Neural progenitor cell (in vitro differentiated cells): Measurements from ENCODE around the gene MMUT. TPM values are rescaled to one million over a fixed set of nuclear protein-coding genes. Genes with fewer than 3 reads are reported as not detected.
"Not testable (repeated sequence)": the region's sequence is repeated elsewhere in the genome, so short reads cannot be mapped to it uniquely, and the experiment has no call there.

ENCODE experiments used
- DNase-seq: peaks from one replicate; pipeline ENCODE4 v3.0.0-alpha.2; 2016; ENCODE audit warnings: low spot score
- H2AFZ ChIP-seq: fragments of 200-600 bp; sonication (generic); replicated peaks from 2 replicates; pipeline ENCODE4 v1.6.1; 2016; ENCODE audit warnings: antibody characterized with exemption
- H3F3A ChIP-seq: fragments of 200-600 bp; sonication (generic); 2 replicates; pipeline ENCODE4 v1.6.1; 2016; ENCODE audit warnings: antibody characterized with exemption, low read depth
- H3K27ac ChIP-seq: fragments of 200-600 bp; sonication (generic); 2 replicates; pipeline ENCODE4 v1.5.1; 2016; ENCODE audit warnings: mild to moderate bottlenecking
- H3K27me3 ChIP-seq: fragments of 200-600 bp; sonication (generic); 2 replicates; pipeline ENCODE4 v1.6.1; 2016; ENCODE audit warnings: mild to moderate bottlenecking, moderate library complexity
- H3K36me3 ChIP-seq: fragments of 200-600 bp; sonication (generic); 2 replicates; pipeline ENCODE4 v1.5.1; 2016
- H3K4me1 ChIP-seq: fragments of 200-600 bp; sonication (generic); 2 replicates; pipeline ENCODE4 v1.6.1; 2016; ENCODE audit warnings: mixed run types
- H3K4me2 ChIP-seq: fragments of 200-600 bp; sonication (generic); 2 replicates; pipeline ENCODE4 v1.6.1; 2016
- H3K4me3 ChIP-seq: fragments of 200-600 bp; sonication (generic); 2 replicates; pipeline ENCODE4 v1.5.1; 2016
- H3K79me2 ChIP-seq: fragments of 200-600 bp; sonication (generic); 2 replicates; pipeline ENCODE4 v1.6.1; 2016; ENCODE audit warnings: low read depth
- H3K9ac ChIP-seq: fragments of 200-600 bp; sonication (generic); 2 replicates; pipeline ENCODE4 v1.6.1; 2016
- H3K9me3 ChIP-seq: fragments of 200-600 bp; sonication (generic); 2 replicates; pipeline ENCODE4 v1.5.1; 2016; ENCODE audit warnings: low read depth
- H4K20me1 ChIP-seq: fragments of 200-600 bp; sonication (generic); 2 replicates; pipeline ENCODE4 v1.6.1; 2016; ENCODE audit warnings: low read depth
- H3K27ac Mint-ChIP-seq: 3 replicates; pipeline ENCODE4 v1.8.0; 2021; ENCODE audit warnings: mixed read lengths
- H3K27me3 Mint-ChIP-seq: 2 replicates; pipeline ENCODE4 v1.8.0; 2022; ENCODE audit warnings: low read depth, mild to moderate bottlenecking, inconsistent platforms, moderate library complexity, mixed read lengths; ENCODE audit not compliant: insufficient read depth
- H3K36me3 Mint-ChIP-seq: 3 replicates; pipeline ENCODE4 v1.8.0; 2021; ENCODE audit warnings: mixed read lengths
- H3K4me1 Mint-ChIP-seq: 3 replicates; pipeline ENCODE4 v1.8.0; 2021; ENCODE audit warnings: mixed read lengths
- H3K4me3 Mint-ChIP-seq: 3 replicates; pipeline ENCODE4 v1.8.0; 2021; ENCODE audit warnings: mild to moderate bottlenecking, moderate library complexity, mixed read lengths
- H3K9me3 Mint-ChIP-seq: 3 replicates; pipeline ENCODE4 v1.8.0; 2020; ENCODE audit warnings: mixed read lengths
- CTCF ChIP-seq: fragments of 200-600 bp; sonication (generic); IDR thresholded peaks from 2 replicates; pipeline ENCODE4 v1.5.1; 2017; ENCODE audit warnings: antibody characterized with exemption, mild to moderate bottlenecking
- EZH2 ChIP-seq: fragments of 200-600 bp; sonication (generic); IDR thresholded peaks from 2 replicates; pipeline ENCODE4 v1.6.1; 2017; ENCODE audit warnings: antibody characterized with exemption, mild to moderate bottlenecking, moderate library complexity
- EZH2phosphoT487 ChIP-seq: fragments of 200-600 bp; sonication (generic); IDR thresholded peaks from 2 replicates; pipeline ENCODE4 v1.6.1; 2017; ENCODE audit warnings: antibody characterized with exemption
- total RNA-seq: library from RNA; depleted of rRNA; stranded (reverse); fragments of >200 nt; gene quantifications from 2 replicates; pipeline ENCODE4 v1.2.3, GENCODE V29; 2015; ENCODE audit warnings: low replicate concordance

MMUT gene
- total RNA-seq, 1 donor from 2014 or later = 23.9 TPM

- Mint-ChIP-seq H3K4me1 (no peaks in the 10 kb centered on the region), H3K4me3 (no peak overlapping the region), H3K27me3 (no peaks in the 10 kb centered on the region), H3K9me3 (no peaks in the 10 kb centered on the region), H3K36me3 (peaks cover 24% of the 10 kb centered on the region), H3K27ac (no peak overlapping the region)
- Histone ChIP-seq H3K79me2 (no peaks in the 10 kb centered on the region), H3K9ac (no peak overlapping the region), H3K9me3 (no peaks in the 10 kb centered on the region), H3F3A (no peaks in the 10 kb centered on the region), H3K4me1 (no peaks in the 10 kb centered on the region), H3K4me3 (no peak overlapping the region), H3K36me3 (peaks cover 12% of the 10 kb centered on the region), H2AFZ (no peak overlapping the region), H4K20me1 (no peaks in the 10 kb centered on the region), H3K4me2 (no peak overlapping the region), H3K27ac (no peak overlapping the region), H3K27me3 (no peaks in the 10 kb centered on the region)
- TF ChIP-seq CTCF (no peak), EZH2phosphoT487 (no peak), EZH2 (no peak)
- no peak for DNase-seq
Measured at GRCh38 chr6:49479308-49479970, 16.4 kb upstream of the MMUT start.

GRCh38 chr6:49476564-49476963 is 13.5 kb upstream of the MMUT start:
- H3K27me3 Mint-ChIP-seq, H3K4me2 ChIP-seq, H2AFZ ChIP-seq, H3K27me3 ChIP-seq, H3K9me3 Mint-ChIP-seq, H3K4me3 ChIP-seq, H3K4me1 Mint-ChIP-seq, H3K4me3 Mint-ChIP-seq, DNase-seq, H3K4me1 ChIP-seq, H3F3A ChIP-seq, H3K27ac Mint-ChIP-seq, H3K9me3 ChIP-seq, H3K27ac ChIP-seq, H4K20me1 ChIP-seq, H3K9ac ChIP-seq, H3K79me2 ChIP-seq: not testable (repeated sequence)
- peaks cover 29% of the 10 kb centered on the region for H3K36me3 Mint-ChIP-seq
- peaks cover 30% of the 10 kb centered on the region for H3K36me3 ChIP-seq

DNA sequence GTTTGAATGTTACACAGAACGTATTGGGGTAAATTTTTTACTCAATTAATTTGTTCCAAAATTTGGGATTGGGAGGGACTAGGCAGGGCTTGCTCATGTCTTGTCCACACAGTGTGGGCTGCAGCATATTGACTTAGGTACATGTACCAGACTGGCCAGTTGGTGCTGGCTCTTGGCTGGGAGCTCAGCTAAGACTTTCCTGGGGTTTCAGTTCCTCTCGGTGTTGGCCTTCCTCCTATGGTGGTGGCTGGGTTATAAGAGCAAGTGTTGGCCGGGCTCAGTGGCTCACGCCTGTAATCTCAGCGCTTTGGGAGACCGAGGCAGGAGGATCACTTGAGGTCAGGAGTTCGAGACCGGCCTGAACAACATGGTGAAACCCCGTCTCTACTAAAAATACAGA is 5.0 kb upstream of the MMUT start:
- Mint-ChIP-seq H3K36me3 (peaks cover 3% of the 10 kb centered on the region), H3K4me3 (no peak overlapping the region), H3K27me3 (no peaks in the 10 kb centered on the region), H3K9me3 (no peaks in the 10 kb centered on the region), H3K27ac (no peak overlapping the region), H3K4me1 (peaks cover 10% of the 10 kb centered on the region)
- peaks cover 14% of the 10 kb centered on the region for H3K36me3 ChIP-seq
- TF ChIP-seq EZH2phosphoT487 (no peak), CTCF (no peak), EZH2 (no peak)
- H3K79me2 ChIP-seq = peaks cover 79% of the 10 kb centered on the region
- H3K4me1 ChIP-seq = peaks cover 12% of the 10 kb centered on the region
- no peak overlapping the region for H3K27ac ChIP-seq
- no peaks in the 10 kb centered on the region for H3K27me3 ChIP-seq
- H3F3A ChIP-seq = no peaks in the 10 kb centered on the region
- no peak overlapping the region for H3K4me3 ChIP-seq
- no peak overlapping the region for H3K4me2 ChIP-seq
- H3K9ac ChIP-seq = no peak overlapping the region
- H4K20me1 ChIP-seq = no peaks in the 10 kb centered on the region
- no peak for DNase-seq
- no peaks in the 10 kb centered on the region for H3K9me3 ChIP-seq
- H2AFZ ChIP-seq = no peak overlapping the region

- Histone ChIP-seq H3F3A (no peaks in the 10 kb centered on the region), H3K27ac (no peak overlapping the region), H3K9me3 (no peaks in the 10 kb centered on the region), H4K20me1 (no peaks in the 10 kb centered on the region), H3K4me2 (peak overlapping the region; percentile 97), H3K79me2 (peaks cover 95% of the 10 kb centered on the region), H3K36me3 (no peaks in the 10 kb centered on the region), H3K27me3 (no peaks in the 10 kb centered on the region), H3K4me3 (peak overlapping the region; percentile 95), H2AFZ (no peak overlapping the region), H3K4me1 (peaks cover 19% of the 10 kb centered on the region), H3K9ac (peak overlapping the region; percentile 95)
- Mint-ChIP-seq H3K9me3 (no peaks in the 10 kb centered on the region), H3K27ac (no peak overlapping the region), H3K36me3 (no peaks in the 10 kb centered on the region), H3K4me3 (peak overlapping the region; percentile 96), H3K4me1 (peaks cover 23% of the 10 kb centered on the region), H3K27me3 (no peaks in the 10 kb centered on the region)
- no peak for TF ChIP-seq EZH2
- TF ChIP-seq EZH2phosphoT487 = no peak
- TF ChIP-seq CTCF = no peak
- no peak for DNase-seq
Measured at GRCh38 chr6:49464691-49465090, 1.6 kb upstream of the MMUT start.
